Measurements from ENCODE around the gene FLRT1.

Gene FLRT1

GRCh38 chr11:64069401-64070313 lies 33.9 kb downstream of the FLRT1 start:
- no peak for DNase-seq

DNA sequence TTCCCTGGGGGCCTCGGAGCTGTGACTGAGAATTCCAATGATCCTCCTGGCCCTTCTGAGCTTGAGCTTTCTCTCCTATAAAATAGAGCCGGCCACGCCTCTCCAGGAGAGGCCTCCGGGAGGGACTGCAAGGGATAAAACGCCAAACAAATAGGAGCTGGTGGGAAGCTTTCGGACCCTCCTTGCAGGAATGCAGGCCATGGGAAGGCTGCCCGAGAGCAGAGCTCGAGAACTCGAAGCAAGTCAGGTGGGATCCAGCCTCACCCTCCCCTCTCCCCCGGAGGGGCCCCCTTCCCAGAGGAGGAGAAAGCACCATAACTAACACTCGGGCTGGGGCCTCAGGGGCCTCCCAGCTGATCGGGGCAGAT lies 34.6 kb downstream of the FLRT1 start:
- no peak for DNase-seq

DNA sequence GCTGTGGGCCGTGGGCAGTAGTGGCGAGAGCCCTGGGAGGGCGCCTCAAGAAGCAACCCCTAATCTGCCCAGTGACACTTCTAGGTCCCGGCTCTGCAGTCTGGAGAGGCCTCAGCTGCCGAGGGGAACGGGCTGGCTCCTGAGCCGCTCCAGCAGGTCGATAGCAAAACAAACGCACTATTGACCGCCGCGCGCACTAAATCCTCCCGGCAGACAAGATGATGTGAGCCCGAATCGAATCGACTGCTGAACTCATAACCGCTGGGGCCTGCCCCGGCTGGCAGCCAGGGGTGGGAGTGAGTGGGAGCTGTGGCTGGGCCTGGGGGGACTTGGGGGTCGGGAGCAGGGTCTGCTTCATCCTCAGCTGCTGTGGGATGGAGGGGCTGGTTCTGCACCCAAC lies 36.1 kb downstream of the FLRT1 start:
- no peak for DNase-seq

- DNase-seq = no peak
Observed at GRCh38 chr11:64072403-64072802, 36.7 kb downstream of the FLRT1 start.

GRCh38 chr11:64072871-64073270 lies 37.1 kb downstream of the FLRT1 start:
- no peak for DNase-seq

DNA sequence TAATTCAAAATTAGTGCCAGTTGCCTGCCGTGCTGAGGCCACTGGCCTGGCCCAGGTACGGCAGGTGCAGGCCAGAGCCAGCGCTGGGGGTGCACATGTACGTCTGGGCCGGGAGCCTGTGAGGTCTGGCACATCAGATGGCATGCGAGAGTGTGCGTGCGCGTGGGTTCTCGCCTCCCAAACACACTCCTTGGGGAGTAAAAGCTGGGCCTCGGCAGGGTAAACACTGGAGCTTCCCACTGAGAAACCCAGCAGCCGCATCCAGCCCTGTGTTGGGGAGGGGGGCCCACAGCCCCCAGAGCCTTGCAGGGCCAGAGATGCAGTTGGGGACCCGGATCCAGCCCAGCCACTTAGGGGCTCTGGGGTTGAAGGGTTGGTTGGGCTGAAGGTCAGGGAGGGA lies 37.8 kb downstream of the FLRT1 start:
- DNase-seq = no peak

DNA sequence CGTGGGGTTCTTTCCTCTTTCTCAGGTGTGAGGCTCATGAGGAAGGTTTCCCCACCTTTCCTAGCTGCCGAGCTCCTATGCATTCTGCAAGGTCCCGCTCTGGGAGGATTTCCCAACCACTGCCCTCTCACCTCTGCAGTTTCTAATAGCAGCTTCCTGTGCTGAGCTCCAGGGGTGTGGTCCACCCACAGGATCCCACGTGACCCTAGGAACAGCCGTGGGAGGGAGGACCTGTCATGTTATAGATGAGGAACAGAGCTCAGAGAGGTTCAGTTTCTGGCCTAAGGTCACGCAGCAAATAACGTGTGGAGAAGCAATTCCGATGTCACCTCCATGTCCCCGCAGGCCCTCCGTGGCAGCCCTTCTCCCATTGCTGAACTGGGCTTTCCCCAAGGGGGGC lies 38.5 kb downstream of the FLRT1 start:
- no peak for DNase-seq

GRCh38 chr11:64076758-64077157 lies 41.0 kb downstream of the FLRT1 start:
- no peak for DNase-seq

- DNase-seq = no peak
Observed at GRCh38 chr11:64077607-64078006, 41.9 kb downstream of the FLRT1 start.

DNA sequence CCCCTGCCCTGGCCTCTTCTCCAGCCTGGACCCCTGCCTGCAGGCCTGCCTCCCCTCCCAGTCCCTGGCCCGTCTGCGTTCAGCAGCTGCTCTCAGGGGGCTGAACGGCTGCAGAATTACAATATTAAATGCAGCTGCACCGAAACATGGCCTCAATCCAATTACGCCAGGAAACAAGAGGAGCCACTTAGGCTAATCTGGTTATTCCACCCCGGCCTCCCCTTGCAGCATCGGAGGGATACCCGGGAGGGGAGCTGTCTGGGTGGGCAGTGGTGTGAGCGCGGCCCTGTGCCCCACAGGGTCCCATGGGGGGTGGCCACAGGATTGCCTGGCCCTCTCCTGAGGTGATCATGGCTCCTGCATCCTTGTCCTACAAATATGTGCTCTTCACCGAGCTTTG lies 42.6 kb downstream of the FLRT1 start:
- DNase-seq = no peak

GRCh38 chr11:64078905-64079304 lies 43.2 kb downstream of the FLRT1 start:
- no peak for DNase-seq

DNA sequence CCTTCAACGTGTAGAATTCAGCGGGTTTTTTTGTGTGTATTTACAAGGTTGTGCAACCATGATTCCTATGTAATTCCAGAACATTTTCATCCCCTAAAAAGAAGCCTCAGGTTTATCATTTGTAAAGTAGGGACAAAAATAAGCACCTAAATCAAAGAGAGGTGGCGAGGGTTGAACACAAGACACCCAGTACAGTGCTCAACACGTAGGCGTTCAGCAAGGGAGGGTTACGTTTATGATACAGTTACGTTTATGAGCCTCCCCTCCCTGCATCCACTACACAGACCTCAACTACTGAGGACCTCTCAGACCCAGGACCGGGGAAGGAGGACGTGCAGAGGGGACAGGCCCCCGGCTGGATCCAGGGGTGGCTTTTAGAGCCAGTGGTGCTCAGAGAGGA lies 44.7 kb downstream of the FLRT1 start:
- no peak for DNase-seq

DNA sequence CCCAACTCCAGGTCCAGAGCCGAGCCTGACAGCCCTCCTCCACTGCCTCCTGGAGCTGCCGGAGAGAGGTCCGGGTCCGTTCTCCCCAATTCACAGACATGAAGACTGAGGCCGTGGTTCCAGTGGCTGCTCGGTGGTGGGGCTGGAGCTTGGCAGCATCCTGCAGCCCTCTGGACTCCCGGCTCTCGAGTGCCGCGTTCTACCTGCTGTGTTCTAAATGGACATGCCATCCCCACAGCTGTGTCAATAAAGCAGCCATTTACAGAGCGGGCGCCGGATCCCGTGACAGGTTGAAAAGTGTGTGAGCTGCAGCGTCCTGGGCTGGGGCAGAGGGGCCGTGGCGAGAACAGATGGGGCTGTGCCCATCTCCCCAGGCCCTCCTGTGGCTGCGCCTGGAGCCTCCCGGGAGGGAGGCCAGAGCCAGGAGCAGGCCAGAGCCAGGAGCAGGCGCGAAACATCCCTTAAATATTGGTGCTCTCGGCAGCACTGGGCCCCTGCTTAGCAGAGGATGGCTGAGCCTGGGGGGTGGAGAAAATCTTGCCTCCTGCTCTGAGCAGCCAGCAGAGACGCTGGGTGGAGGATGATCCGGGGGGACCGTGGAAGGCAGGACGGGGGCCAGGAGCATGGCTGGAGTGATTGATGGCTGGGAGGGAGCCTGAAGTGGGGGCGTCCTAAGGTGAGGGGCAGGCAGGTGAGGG lies 46.2 kb downstream of the FLRT1 start:
- DNase-seq = no peak

DNA sequence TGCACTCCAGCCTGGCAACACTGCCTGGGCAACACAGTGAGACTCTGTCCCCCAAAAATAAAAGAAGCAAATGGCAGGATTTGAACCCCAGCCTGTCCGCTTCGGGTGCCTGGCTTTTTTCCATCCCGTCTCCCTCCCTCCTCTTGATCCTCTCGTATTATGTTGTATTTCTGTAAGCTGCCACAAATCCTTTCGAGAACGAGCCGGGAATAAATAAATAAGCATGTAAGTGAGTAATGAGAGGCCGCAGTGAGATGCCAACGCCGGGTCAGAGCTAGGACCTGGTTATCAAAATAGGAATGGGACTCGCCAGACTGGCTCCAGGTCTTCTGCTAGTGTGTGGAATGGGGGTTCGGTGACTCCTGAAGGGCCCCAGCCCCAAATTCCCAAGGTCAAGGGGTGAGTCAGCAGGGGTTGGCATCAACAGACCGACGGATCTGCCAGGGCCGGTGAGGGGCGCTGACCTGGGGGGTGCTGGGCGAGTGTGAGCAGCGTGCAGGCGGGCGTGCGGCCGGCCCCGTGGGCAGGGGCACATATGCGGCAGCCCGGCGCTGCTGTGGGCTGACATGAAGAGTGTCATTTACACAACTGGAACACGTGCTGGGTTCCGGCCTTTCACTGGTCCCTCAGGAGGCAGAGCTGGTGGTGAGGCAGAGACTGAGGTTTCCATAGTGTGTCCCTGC lies 47.8 kb downstream of the FLRT1 start:
- DNase-seq = no peak

DNA sequence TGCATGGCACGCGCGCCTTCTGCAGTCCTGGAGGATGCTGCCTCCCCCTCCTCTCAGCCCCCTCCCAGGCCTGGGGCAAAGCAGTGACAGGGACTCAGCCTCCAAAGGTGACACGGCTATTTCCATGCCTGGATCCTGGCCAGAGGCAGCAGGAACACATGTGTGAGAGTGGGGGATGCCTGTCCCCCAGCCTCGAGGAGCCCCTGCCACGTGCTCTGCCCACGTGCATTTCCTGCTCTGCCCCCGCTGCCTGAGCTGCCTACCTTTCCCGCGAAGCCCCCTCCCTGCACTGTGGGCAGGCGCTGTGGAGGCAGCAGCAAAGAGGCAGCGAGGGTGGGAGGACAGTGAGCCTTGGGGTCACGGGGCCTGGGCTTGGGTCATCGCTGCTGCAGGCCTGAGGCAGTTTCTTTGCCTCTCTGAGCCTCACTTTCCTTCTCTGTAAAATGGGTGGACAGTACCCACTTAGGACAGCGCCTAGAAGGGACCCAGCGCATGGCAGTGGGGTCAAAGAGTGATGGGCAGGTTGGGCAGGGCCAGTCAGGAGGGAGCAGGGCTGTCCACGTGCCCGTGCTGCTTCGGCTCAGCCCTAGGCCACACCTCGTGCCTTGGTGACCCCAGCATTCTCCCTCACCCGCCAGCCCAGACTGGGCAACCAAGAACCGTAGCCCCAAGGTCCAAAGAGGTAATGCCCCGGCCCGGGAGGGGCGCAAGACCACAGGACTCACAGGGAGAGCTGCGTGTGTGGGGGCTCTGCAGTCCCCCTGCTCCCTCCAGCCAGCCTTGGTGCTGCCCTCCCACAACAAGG lies 48.6 kb downstream of the FLRT1 start:
- DNase-seq = no peak

DNA sequence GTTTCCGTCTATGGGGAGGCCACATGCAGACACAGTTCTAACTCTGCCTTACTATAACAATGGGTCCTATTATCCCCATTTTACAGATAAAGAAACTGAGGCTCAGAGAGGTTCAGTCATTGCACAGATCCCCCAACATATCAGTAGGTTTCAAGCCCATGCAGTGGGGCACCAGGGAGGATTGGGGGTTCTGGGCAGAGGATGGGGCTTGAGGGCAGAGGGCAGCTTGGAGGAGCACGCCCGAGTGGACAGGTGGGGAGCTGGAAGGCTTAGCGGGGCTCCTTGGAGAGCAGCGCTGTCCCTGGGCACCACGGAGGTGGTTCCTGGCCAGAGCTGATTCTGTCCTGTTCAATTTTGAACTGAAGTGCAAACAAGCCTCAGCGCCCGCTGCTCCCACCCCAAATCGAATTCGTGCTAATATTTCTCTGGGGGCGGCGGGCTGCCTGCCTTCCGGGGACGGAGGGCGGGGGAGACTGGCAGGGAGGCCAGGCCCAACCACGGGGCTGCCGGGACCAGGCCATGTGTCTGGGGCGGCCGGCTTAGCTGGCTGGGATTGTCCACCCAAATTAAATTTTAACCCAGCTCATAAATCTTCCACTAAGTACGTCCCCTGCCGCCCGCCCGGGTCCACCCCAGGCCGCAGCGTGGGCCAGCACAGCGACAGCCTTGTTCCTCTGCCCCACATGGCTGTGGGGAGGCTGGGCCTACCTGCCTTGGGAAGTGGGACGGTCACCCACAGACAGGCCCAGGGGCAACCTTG lies 49.4 kb downstream of the FLRT1 start:
- DNase-seq = no peak
